ENCODE data around the gene DRC3.
"Not testable (repeated sequence)": the region's sequence is repeated elsewhere in the genome, so short reads cannot be mapped to it uniquely, and the experiment has no call there.

Gene DRC3

GRCh38 chr17:17972126-17972951 is at the start of gene DRC3, which contains the start of gene TOM1L2:
Gene DRC3 (plus strand): TSS chr17:17972862. CDS start chr17:17977599, 4,737 bp downstream.
Gene TOM1L2 (minus strand): TSS chr17:17972400. CDS start chr17:17972313, 87 bp downstream.
- DNase-seq: peak; percentile 100

GRCh38 chr17:17924131-17924856 is 48.4 kb upstream of the DRC3 start:
- DNase-seq: no peak

- DNase-seq: no peak
These were observed 47.8 kb upstream of the DRC3 start for GRCh38 chr17:17924857-17925250.

- DNase-seq: no peak
These were observed 46.6 kb upstream of the DRC3 start for GRCh38 chr17:17926036-17926435.

GRCh38 chr17:17926840-17927449 is 45.7 kb upstream of the DRC3 start:
- DNase-seq: no peak

GRCh38 chr17:17928398-17929287 is 44.0 kb upstream of the DRC3 start:
- DNase-seq: peak; percentile 61

GRCh38 chr17:17929655-17930380 is 42.8 kb upstream of the DRC3 start:
- DNase-seq: no peak

- DNase-seq: no peak
These were observed 42.0 kb upstream of the DRC3 start for GRCh38 chr17:17930674-17931073.

- no peak for DNase-seq
These were observed 41.5 kb upstream of the DRC3 start for GRCh38 chr17:17931159-17931558.

GRCh38 chr17:17933775-17934174 is 38.9 kb upstream of the DRC3 start:
- DNase-seq: no peak

- DNase-seq: no peak
These were observed 38.4 kb upstream of the DRC3 start for GRCh38 chr17:17934214-17934613.

GRCh38 chr17:17934806-17935205 is 37.9 kb upstream of the DRC3 start:
- DNase-seq: peak; percentile 63

GRCh38 chr17:17935321-17936271 is 37.1 kb upstream of the DRC3 start:
- peak; percentile 43 for DNase-seq

- peak; percentile 54 for DNase-seq
These were observed 35.3 kb upstream of the DRC3 start for GRCh38 chr17:17937201-17937853.

- no peak for DNase-seq
These were observed 34.7 kb upstream of the DRC3 start for GRCh38 chr17:17937958-17938357.

GRCh38 chr17:17938388-17939107 is 34.1 kb upstream of the DRC3 start:
- DNase-seq: no peak

GRCh38 chr17:17939941-17940340 is 32.7 kb upstream of the DRC3 start:
- DNase-seq: not testable (repeated sequence)

GRCh38 chr17:17940441-17940911 is 32.2 kb upstream of the DRC3 start:
- DNase-seq: peak; percentile 76

GRCh38 chr17:17941015-17941414 is 31.6 kb upstream of the DRC3 start:
- DNase-seq: no peak

Data from eye (tissue), 1 donor.